Activated T-cell treated with anti-CD3 and anti-CD28 coated beads, Interleukin-2, amount 50 U/mL, for 72 hours (primary cell): ENCODE results near the gene GDA. TPM values are rescaled to one million over a fixed set of nuclear protein-coding genes. Genes with fewer than 3 reads are reported as not detected.

Experiments used
- ATAC-seq, 2 donors: fragments of 150-1000 bp; cut with Tn5 transposase; replicated peaks in 1 of 2; 2 replicates each; pipeline ENCODE4 v1.10.0; 2021; ENCODE audit warnings: moderate library complexity in 2 of 2, mild to moderate bottlenecking in 1 of 2
- DNase-seq, 2 donors: peaks; one replicate each; pipeline ENCODE4 v3.0.0; 2021 to 2022; ENCODE audit warnings: mixed read lengths in 1 of 2
- H3K27ac Mint-ChIP-seq: one replicate; pipeline ENCODE4 v1.8.0; 2022; ENCODE audit warnings: mild to moderate bottlenecking, moderate library complexity, mixed read lengths
- H3K27me3 Mint-ChIP-seq: one replicate; pipeline ENCODE4 v1.8.0; 2022; ENCODE audit warnings: low read depth, mixed read lengths
- H3K36me3 Mint-ChIP-seq, 2 donors: one replicate each; pipeline ENCODE4 v1.8.0; 2022; ENCODE audit warnings: mixed read lengths in 2 of 2, mild to moderate bottlenecking in 1 of 2; ENCODE audit not compliant: insufficient read depth in 2 of 2
- H3K4me1 Mint-ChIP-seq: one replicate; pipeline ENCODE4 v1.8.0; 2022; ENCODE audit warnings: low read depth, mixed read lengths
- H3K4me3 Mint-ChIP-seq, 2 donors: one replicate each; pipeline ENCODE4 v1.8.0; 2022; ENCODE audit warnings: mild to moderate bottlenecking in 2 of 2, mixed read lengths in 2 of 2, moderate library complexity in 2 of 2
- H3K9me3 Mint-ChIP-seq, 2 donors: one replicate each; pipeline ENCODE4 v1.8.0; 2022; ENCODE audit warnings: mixed read lengths in 2 of 2
- total RNA-seq, 2 donors: library from RNA; stranded (reverse); gene quantifications; one replicate each; pipeline ENCODE4 v1.2.3, GENCODE V29; 2022

GDA gene
- total RNA-seq, 2 donors from 2014 or later, result not detected

DNA sequence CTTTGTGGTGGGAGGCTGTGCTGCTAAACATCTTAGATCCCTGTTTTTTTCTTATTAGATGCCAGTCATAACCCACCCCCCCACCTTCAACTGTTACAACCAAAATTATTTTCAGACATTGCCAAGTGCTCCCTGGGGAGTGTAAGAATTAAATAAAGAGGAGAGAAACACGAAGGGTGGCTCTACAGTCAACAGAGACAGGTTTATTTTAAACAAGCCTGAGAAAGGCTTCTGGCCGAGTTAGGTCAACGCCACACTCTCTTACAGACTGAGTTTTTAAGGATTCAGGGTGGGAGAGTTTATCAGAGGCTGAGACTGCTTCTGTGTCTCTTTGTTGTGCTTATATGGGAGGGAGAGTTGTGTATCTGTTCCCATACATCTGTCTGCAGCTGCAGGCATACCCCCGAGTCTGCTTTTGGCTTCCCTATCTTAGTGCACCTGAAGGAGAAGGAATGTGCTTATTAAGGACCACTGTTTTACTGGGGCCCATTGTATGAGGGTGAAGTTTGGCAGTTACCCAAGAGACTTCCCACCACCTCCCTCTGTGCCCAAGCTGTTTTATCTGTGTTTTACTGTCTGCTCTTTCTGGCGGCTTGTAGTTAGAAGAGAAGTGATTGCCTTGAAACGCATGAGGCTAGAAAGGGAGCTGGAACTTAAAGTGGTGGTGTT lies 11.4 kb upstream of the GDA start:
- H3K4me3 Mint-ChIP-seq, result no peak overlapping the region
- H3K9me3 Mint-ChIP-seq, result no peaks in the 10 kb centered on the region
- no peaks in the 10 kb centered on the region for H3K4me1 Mint-ChIP-seq
- no peak for DNase-seq
- ATAC-seq, result no peak
- no peak overlapping the region for H3K27ac Mint-ChIP-seq
- H3K27me3 Mint-ChIP-seq, result peaks cover 6% of the 10 kb centered on the region
- H3K36me3 Mint-ChIP-seq, result no peaks in the 10 kb centered on the region

DNA sequence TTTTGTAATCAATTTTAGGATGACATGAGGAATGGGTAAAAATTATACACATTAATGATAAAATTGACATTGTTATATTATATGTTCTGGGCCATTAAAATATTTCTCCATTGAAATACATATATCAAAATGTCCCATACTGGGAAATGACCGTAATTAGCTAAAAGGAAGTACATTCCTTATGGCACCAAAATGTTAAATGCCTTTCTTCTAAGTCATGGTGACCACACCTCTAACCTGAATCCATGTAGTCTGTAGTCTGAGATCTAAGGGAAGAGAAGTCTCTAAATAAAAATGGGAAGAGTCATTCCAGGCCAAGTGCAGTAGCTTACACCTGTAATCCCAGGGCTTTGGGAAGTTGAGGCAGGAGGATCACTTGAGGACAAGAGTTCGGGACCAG lies 10.0 kb upstream of the GDA start:
- no peak overlapping the region for H3K27ac Mint-ChIP-seq
- no peaks in the 10 kb centered on the region for H3K9me3 Mint-ChIP-seq
- H3K4me3 Mint-ChIP-seq, result no peak overlapping the region
- no peak for ATAC-seq
- H3K4me1 Mint-ChIP-seq, result no peaks in the 10 kb centered on the region
- peaks cover 6% of the 10 kb centered on the region for H3K27me3 Mint-ChIP-seq
- H3K36me3 Mint-ChIP-seq, result no peaks in the 10 kb centered on the region
- DNase-seq, result no peak

DNA sequence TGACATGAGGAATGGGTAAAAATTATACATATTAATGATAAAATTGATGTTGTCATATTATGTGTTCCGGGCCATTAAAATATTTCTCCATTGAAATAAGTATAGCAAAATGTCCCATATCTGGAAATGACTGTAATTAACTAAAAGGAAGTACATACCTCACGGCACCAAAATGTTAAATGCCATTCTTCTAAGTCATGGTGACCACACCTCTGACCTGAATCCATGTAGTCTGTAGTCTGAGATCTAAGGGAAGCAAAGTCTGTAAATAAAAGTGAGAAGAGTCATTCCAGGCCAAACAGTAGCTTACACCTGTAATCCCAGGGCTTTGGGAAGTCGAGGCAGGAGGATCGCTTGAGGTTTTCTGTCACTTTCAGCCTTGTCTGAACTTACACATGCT lies 8.7 kb upstream of the GDA start:
- Mint-ChIP-seq H3K36me3 (no peaks in the 10 kb centered on the region), H3K27ac (no peak overlapping the region), H3K4me3 (no peak overlapping the region), H3K27me3 (peaks cover 12% of the 10 kb centered on the region), H3K9me3 (no peaks in the 10 kb centered on the region), H3K4me1 (no peaks in the 10 kb centered on the region)
- ATAC-seq (no peak), DNase-seq (no peak)

GRCh38 chr9:72141484-72141883 lies 7.8 kb upstream of the GDA start:
- Mint-ChIP-seq H3K9me3 (no peaks in the 10 kb centered on the region), H3K4me1 (no peaks in the 10 kb centered on the region), H3K27me3 (peaks cover 12% of the 10 kb centered on the region), H3K27ac (no peak overlapping the region), H3K36me3 (no peaks in the 10 kb centered on the region), H3K4me3 (no peak overlapping the region)
- ATAC-seq (no peak), DNase-seq (no peak)

DNA sequence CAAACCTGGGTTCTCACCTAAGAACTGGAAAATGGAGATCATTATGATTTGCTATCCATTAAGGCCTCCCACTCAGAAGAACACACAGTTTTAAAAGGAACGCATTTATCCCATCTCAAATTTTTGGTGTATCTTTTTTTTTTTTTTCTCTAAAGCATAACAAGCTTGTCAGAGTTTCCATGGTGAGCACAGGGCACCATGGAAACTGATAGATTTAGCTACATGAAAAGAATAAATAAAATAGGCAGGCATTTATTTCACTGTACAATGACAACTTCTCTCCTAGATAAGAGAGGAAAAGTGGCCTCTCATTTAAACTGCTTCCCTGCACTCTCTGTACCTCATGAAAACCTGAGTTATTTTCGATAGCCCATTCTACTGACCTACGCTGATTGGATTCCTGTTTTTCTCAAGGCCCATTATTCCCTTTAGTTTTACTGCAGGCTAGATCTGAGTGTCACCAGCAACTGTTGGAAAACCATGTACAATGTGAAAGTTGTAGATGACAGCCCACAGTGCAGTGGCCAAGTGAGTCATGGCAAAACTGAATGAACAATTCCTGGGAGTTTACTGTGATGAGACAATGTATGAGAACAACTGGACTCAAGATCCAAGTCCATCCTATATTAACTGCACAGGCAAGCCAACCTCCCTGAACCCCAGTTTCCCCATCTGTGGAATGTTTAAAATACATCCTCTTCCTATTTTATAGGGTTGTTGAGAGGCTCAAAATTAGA lies 4.3 kb upstream of the GDA start:
- H3K27ac Mint-ChIP-seq, result no peak overlapping the region
- H3K27me3 Mint-ChIP-seq, result peaks cover 36% of the 10 kb centered on the region
- no peaks in the 10 kb centered on the region for H3K36me3 Mint-ChIP-seq
- peaks cover 5% of the 10 kb centered on the region for H3K4me1 Mint-ChIP-seq
- ATAC-seq (no peak), DNase-seq (no peak)
- no peaks in the 10 kb centered on the region for H3K9me3 Mint-ChIP-seq
- H3K4me3 Mint-ChIP-seq, result no peak overlapping the region

GRCh38 chr9:72145733-72146505 lies 3.3 kb upstream of the GDA start:
- ATAC-seq, result no peak
- Mint-ChIP-seq H3K27me3 (peaks cover 41% of the 10 kb centered on the region), H3K27ac (no peak overlapping the region), H3K9me3 (no peaks in the 10 kb centered on the region), H3K4me1 (peaks cover 5% of the 10 kb centered on the region), H3K4me3 (no peak overlapping the region), H3K36me3 (no peaks in the 10 kb centered on the region)
- DNase-seq, result no peak

GRCh38 chr9:72147676-72148075 lies 1.6 kb upstream of the GDA start:
- Mint-ChIP-seq H3K27ac (no peak overlapping the region), H3K4me1 (peaks cover 5% of the 10 kb centered on the region), H3K9me3 (no peaks in the 10 kb centered on the region)

DNA sequence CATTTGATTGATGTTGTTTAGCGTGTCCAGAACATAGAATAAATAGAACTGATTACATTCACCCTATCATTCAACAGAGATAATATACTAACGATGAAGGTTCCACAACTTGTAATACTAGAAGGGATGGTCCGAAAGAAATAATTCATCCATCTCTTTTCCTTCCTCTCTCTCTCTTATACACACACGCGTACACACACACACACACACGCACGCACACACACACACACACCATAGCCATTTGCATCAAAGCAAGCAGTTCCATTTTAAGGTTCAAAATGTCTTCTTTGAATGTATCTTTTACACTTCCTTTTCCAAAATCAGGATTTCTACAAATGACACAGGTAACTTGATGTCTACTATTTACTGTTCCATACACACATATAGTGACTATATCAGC lies 887 bp downstream of the GDA start:
- no peak for DNase-seq
- Mint-ChIP-seq H3K9me3 (peaks cover under 1 to 3% of the 10 kb centered on the region in 2 donors), H3K36me3 (no peaks in the 10 kb centered on the region), H3K4me1 (peaks cover 5% of the 10 kb centered on the region), H3K27me3 (peaks cover 45% of the 10 kb centered on the region), H3K27ac (no peak overlapping the region), H3K4me3 (no peak overlapping the region)
- no peak for ATAC-seq

More at GRCh38 chr9:72147676-72148075, 1.6 kb upstream of the GDA start:
- no peak for DNase-seq
- no peak overlapping the region for H3K4me3 Mint-ChIP-seq
- ATAC-seq, result no peak
- H3K27me3 Mint-ChIP-seq, result peaks cover 44% of the 10 kb centered on the region
- no peaks in the 10 kb centered on the region for H3K36me3 Mint-ChIP-seq

GRCh38 chr9:72150661-72151060 lies 1.4 kb downstream of the GDA start:
- no peak overlapping the region for H3K4me3 Mint-ChIP-seq
- ATAC-seq, result no peak
- H3K27me3 Mint-ChIP-seq, result peaks cover 45% of the 10 kb centered on the region
- H3K27ac Mint-ChIP-seq, result no peak overlapping the region
- no peak for DNase-seq
- peaks cover 5% of the 10 kb centered on the region for H3K4me1 Mint-ChIP-seq
- H3K36me3 Mint-ChIP-seq, result no peaks in the 10 kb centered on the region
- peaks cover 2 to 4% of the 10 kb centered on the region in 2 donors for H3K9me3 Mint-ChIP-seq

- no peak for DNase-seq
- H3K27ac Mint-ChIP-seq, result no peak overlapping the region
- no peak for ATAC-seq
- H3K36me3 Mint-ChIP-seq, result no peaks in the 10 kb centered on the region
- H3K9me3 Mint-ChIP-seq, result peaks cover 2 to 4% of the 10 kb centered on the region in 2 donors
- H3K4me3 Mint-ChIP-seq, result no peak overlapping the region
- H3K4me1 Mint-ChIP-seq, result peaks cover 5% of the 10 kb centered on the region
- peaks cover 45% of the 10 kb centered on the region for H3K27me3 Mint-ChIP-seq
These were observed 1.9 kb downstream of the GDA start for GRCh38 chr9:72151104-72151503.

GRCh38 chr9:72154468-72155285 lies 5.4 kb downstream of the GDA start:
- no peaks in the 10 kb centered on the region for H3K36me3 Mint-ChIP-seq
- no peak overlapping the region for H3K4me3 Mint-ChIP-seq
- ATAC-seq (no peak), DNase-seq (no peak)
- H3K4me1 Mint-ChIP-seq, result no peaks in the 10 kb centered on the region
- H3K27ac Mint-ChIP-seq, result no peak overlapping the region
- peaks cover 2 to 4% of the 10 kb centered on the region in 2 donors for H3K9me3 Mint-ChIP-seq
- peaks cover 22% of the 10 kb centered on the region for H3K27me3 Mint-ChIP-seq

- Mint-ChIP-seq H3K27ac (no peak overlapping the region), H3K9me3 (peaks cover 2 to 4% of the 10 kb centered on the region in 2 donors), H3K4me1 (no peaks in the 10 kb centered on the region), H3K36me3 (no peaks in the 10 kb centered on the region), H3K27me3 (peaks cover 16% of the 10 kb centered on the region), H3K4me3 (no peak overlapping the region)
- DNase-seq (no peak), ATAC-seq (no peak)
These were observed 6.1 kb downstream of the GDA start for GRCh38 chr9:72155301-72155700.

GRCh38 chr9:72156586-72156985 lies 7.3 kb downstream of the GDA start:
- no peaks in the 10 kb centered on the region for H3K36me3 Mint-ChIP-seq
- H3K27ac Mint-ChIP-seq, result no peak overlapping the region
- no peak for DNase-seq
- H3K4me1 Mint-ChIP-seq, result no peaks in the 10 kb centered on the region
- peaks cover 7% of the 10 kb centered on the region for H3K27me3 Mint-ChIP-seq
- ATAC-seq, result no peak
- no peak overlapping the region for H3K4me3 Mint-ChIP-seq
- H3K9me3 Mint-ChIP-seq, result peaks cover 2 to 4% of the 10 kb centered on the region in 2 donors
